ENCODE data around the gene SKAP1.
"Not testable (repeated sequence)": the region's sequence is repeated elsewhere in the genome, so short reads cannot be mapped to it uniquely, and the experiment has no call there.

The SKAP1 gene

DNA sequence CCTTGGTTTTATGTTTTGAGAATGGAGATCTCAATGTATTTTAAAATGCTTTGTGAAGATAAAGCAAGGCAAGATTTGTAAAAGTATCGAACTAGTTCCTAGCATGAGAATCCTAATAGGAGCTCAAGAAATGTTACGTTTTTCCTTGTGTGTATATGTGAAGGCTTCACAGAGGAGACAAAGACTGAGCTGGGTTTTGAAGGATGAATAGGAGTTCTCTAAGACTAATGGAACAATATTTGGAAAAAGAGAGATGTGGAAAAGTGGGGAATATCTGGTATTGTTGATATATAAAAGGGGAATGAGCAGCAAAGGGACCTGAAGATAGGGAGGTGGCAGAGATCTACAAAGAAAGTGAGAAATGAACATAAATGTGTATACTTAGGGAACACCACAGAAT, 195.1 kb downstream of the SKAP1 start:
- H3K4me1 Mint-ChIP-seq, result peaks cover 13% of the 10 kb centered on the region
- DNase-seq, result no peak
- no peak overlapping the region for H3K27ac Mint-ChIP-seq
- no peak overlapping the region for H3K4me3 Mint-ChIP-seq
- ATAC-seq, result no peak
- H3K27me3 Mint-ChIP-seq, result no peaks in the 10 kb centered on the region
- H3K9me3 Mint-ChIP-seq, result no peaks in the 10 kb centered on the region

DNA sequence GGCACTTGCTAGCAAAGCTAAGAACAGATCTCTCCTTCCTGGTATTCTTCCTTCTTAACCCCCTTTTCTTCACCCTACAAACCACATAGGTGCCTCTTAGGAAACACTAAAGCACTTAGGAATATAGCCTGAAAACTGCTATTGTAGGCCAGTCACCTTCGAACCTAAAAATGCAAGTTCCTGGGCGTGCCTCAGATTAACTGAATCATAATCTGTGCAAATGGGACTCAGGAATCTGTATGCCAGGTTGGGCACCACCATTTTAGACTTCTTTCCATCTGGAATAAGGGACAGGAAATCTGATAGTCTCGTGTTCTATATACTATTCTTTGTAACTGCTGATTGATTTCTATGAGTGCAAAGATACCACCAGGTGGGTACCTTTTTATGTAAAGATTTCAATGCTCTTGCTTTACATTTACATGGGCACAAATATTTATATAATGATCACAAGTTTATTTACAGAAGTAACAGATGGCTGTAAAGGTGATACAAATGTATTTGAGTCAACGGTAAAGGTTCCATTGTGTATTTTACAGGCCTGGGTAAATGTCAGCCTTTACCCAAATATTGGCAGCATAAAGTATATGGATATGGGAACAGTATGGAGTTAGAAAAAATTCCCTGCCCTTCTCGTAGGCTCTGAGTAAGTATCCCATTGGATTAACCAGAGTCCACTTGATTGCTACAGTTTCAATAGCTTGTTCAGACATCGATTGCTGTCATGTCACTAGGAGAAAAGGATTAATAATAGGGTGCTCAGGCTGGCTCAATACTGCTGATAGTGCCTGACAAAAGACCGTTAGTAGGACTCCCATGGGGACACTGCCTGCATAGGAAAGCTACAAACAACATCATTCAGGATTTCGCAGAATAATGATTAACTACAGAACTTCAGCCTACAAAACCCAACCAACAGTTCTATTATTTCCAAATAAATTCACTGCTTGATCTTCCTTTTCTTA, 197.7 kb downstream of the SKAP1 start:
- Mint-ChIP-seq H3K4me1 (peaks cover 1% of the 10 kb centered on the region), H3K4me3 (no peak overlapping the region), H3K9me3 (no peaks in the 10 kb centered on the region), H3K27me3 (no peaks in the 10 kb centered on the region), H3K27ac (no peak overlapping the region)
- DNase-seq (no peak), ATAC-seq (no peak)

DNA sequence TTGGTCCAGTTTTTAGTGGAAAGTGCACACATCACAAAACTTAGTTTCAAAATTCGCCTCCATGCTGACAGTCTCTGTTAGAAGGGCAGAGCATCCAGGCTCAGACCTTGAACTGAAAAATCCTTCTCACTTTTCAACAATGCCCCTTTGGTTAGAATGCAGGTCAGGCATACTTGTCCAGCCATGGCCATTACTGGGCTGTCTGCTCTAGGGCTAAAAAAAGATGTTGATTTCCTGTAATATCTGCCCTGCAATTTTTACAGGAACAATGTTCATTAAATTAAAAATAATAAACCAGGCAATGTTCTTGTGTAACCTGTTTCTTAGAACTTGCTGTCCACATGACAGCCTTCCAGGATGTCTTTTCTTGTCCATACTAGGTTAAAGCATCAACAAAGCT, 200.1 kb downstream of the SKAP1 start:
- ATAC-seq, result no peak
- H3K9me3 Mint-ChIP-seq, result no peaks in the 10 kb centered on the region

DNA sequence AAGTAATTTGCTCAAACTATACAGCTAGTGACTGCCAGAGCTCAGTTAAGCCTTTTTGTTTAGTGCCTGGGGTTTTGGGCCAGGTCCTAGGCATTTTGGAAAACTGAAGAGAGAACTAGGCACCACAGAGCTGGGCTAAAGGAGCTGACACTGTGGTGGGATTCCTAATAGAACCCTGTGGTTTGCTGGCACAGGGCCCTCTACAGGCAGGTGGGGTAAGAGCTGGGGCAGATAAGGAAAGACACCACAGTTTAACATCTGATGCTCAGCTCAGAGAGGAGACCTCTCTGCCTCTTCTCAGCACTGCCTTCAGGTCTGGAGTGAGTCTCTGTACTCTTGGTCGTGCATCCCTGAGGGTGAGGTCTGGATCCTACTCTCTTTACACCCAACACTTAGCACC, 201.3 kb downstream of the SKAP1 start:
- H3K27ac Mint-ChIP-seq, result no peak overlapping the region

More for the DNA sequence above, 200.1 kb downstream of the SKAP1 start:
- Mint-ChIP-seq H3K4me1 (peaks cover 14% of the 10 kb centered on the region), H3K27ac (no peak overlapping the region), H3K27me3 (no peaks in the 10 kb centered on the region), H3K4me3 (no peak overlapping the region)
- DNase-seq, result no peak

DNA sequence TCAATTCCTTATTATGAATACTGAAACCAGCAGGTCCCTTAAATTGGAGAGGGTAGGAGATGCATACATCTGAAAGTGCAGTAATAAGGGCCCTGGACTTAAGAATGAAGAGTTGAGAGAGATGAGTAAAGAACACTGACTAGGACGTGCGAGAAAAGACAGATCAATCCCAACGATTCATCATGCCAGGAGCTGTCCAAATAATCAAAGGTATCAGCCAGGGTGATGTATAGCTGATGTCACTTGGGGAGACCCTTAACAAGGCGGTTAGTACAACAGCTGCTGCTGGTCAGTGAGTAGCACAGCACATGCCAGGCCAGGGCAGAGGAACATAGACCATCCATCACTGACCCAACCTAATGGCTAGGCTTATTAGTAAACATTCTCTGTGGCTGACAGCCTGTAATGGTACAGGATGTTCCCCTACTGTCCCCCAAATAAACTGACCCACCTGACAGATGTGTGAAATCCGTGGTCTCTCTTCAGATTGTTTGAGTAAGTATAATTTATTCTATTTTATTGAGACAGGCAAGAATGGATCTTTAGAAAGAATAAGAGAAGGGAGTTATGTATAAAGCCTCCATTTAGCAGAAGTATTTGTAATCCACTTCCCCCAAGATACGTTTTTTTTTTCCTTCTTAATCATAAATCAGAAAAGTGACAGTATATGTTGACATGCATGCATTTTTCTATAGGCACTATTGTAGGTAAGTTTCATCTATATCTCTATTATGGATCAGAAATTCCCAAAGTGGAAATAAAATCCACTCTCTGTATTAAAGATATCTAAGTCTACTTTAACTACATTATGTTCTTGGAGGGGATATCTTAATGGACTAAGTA, 204.1 kb downstream of the SKAP1 start:
- no peak for DNase-seq
- no peak overlapping the region for H3K27ac Mint-ChIP-seq
- H3K4me3 Mint-ChIP-seq, result no peak overlapping the region
- peaks cover 30% of the 10 kb centered on the region for H3K4me1 Mint-ChIP-seq
- H3K9me3 Mint-ChIP-seq, result no peaks in the 10 kb centered on the region
- ATAC-seq, result no peak
- no peaks in the 10 kb centered on the region for H3K27me3 Mint-ChIP-seq

More for the DNA sequence above, 201.3 kb downstream of the SKAP1 start:
- Mint-ChIP-seq H3K4me3 (no peak overlapping the region), H3K4me1 (peaks cover 25% of the 10 kb centered on the region), H3K27me3 (no peaks in the 10 kb centered on the region), H3K9me3 (no peaks in the 10 kb centered on the region)
- no peak for DNase-seq
- ATAC-seq, result no peak

DNA sequence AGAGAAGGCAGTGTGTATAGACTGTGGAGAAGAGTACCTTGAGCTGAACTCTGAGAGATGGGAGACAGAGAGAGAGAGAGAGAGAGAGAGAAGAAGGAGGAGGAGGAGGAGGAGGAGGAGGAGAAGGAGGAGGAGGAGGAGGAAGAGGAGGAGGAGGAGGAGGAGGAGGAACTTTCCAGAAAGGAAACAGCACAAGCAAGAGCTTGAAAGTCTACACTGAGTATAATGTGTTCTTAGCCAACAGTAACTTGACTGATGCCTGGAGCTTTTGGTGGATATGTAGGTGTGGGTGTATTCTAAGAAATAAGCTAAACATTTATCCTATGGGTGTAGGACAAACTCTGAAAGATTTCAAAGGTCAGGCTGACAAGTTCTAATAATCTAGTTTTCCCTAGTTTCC, 206.1 kb downstream of the SKAP1 start:
- ATAC-seq (no peak), DNase-seq (no peak)
- Mint-ChIP-seq H3K4me1 (peaks cover 30% of the 10 kb centered on the region), H3K27ac (no peak overlapping the region), H3K9me3 (no peaks in the 10 kb centered on the region), H3K27me3 (no peaks in the 10 kb centered on the region), H3K4me3 (no peak overlapping the region)

DNA sequence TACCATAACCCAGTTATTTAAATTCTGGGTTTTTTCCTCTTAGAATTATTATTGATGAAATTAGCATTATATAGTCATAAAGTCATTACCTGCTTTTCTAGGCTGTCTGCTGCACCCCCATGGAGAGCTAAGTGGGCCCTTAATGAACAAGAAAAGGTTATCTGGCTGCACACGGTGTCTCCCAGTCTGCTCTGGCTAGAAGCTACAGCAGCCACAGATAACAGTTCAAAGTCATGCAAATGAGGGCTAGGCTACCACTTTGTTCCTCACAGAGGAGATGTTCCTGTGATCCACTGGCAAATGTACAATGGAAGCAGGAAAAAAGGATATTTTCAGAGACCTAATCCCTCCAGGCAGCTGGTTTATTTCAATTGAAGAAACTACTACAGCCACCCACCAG, 210.4 kb downstream of the SKAP1 start:
- Mint-ChIP-seq H3K9me3 (no peaks in the 10 kb centered on the region), H3K4me1 (peaks cover 12% of the 10 kb centered on the region), H3K27ac (no peak overlapping the region), H3K4me3 (no peak overlapping the region), H3K27me3 (no peaks in the 10 kb centered on the region)
- DNase-seq (no peak), ATAC-seq (no peak)

DNA sequence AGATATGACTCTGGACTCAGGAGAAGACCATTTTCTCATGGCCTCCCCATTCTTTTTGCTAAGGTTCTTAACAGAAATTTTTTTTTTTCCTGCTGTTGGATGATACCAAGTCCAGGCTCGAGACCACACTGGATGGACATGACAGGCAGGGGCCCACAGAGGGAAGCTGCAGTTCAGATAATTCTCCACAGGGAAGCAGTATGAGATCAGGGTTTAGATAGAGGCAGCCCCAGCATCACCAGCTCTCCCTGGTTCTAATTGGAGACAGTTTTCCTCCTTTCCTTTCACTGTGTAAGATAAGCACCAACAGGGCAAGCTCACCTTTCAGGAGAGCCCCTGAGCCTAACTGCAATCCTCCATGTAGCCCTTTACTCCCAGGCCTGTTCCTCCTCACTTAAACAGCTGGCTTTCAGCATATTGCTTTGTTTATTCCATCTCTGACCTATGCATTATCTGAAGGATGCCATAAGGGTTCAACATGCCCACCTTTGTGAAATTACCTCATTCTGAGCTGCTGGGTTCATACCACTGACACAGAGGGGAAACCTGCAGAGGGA, 214.4 kb downstream of the SKAP1 start:
- Mint-ChIP-seq H3K27me3 (no peaks in the 10 kb centered on the region), H3K9me3 (no peaks in the 10 kb centered on the region), H3K27ac (peak overlapping the region in 1 of 2 donors; percentile 0), H3K4me3 (no peak overlapping the region), H3K4me1 (no peaks in the 10 kb centered on the region)
- no peak for ATAC-seq
- DNase-seq, result no peak

DNA sequence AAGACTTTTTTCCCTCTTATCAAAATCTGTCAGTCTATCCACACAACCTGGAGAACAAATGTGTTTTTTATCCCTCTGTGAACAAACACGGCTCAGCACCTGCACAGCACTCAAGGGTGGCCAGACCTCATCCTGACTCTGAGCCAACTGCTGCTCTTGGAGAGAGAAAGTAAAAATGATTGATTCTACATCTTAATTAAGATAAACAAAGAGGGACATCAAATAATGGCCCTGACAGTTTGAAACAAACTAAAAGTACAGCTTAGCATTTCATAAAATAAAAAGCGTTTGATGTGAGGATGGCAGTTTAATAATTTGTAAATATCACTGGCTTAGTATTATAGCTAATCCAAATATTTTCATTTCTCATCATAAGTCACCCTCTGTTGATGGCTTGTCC, 216.2 kb downstream of the SKAP1 start:
- Mint-ChIP-seq H3K27me3 (no peaks in the 10 kb centered on the region), H3K9me3 (no peaks in the 10 kb centered on the region), H3K4me3 (no peak overlapping the region), H3K27ac (no peak overlapping the region), H3K4me1 (no peaks in the 10 kb centered on the region)
- ATAC-seq (no peak), DNase-seq (no peak)

DNA sequence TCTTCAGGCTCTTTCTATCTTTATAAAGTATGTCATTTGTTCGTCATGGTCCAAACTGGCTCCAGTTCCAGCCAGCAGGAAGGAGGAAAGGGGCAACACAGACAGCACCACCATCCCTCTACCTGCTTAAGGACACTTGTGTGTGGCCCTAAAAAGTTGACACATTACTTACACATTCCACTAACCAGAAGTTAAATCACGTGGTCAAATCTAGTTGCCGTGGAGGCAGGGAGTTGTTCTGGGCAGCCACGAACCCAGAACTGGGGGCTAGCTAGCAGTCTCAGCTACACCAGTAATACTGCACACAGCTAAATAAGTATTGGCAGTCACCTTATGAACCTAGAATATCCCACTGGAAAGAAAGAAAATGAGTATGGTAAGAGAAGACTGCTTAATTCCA, 218.2 kb downstream of the SKAP1 start:
- no peak overlapping the region for H3K4me3 Mint-ChIP-seq
- no peaks in the 10 kb centered on the region for H3K4me1 Mint-ChIP-seq
- no peak for DNase-seq
- H3K27ac Mint-ChIP-seq, result no peak overlapping the region
- H3K9me3 Mint-ChIP-seq, result no peaks in the 10 kb centered on the region
- no peak for ATAC-seq
- no peaks in the 10 kb centered on the region for H3K27me3 Mint-ChIP-seq

DNA sequence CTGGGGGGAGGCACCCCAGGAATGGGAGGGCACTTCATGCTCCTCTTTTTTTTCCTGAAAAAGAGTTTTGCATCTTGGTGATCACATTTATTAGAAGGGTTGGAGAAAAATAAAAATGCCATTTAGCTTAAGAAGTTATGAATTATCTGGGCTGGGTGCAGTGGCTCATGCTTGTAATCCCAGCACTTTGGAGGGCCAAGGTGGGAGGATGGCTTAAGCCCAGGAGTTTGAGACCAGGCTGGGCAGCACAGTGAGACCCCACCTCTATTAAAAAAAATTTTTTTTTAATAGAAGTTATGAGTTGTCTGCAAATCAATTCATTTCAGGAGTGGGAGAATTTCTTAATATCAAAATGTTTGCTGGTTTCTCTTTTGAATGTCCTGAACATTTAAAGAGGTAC, 219.0 kb downstream of the SKAP1 start:
- Mint-ChIP-seq H3K27me3 (no peaks in the 10 kb centered on the region), H3K27ac (no peak overlapping the region), H3K4me1 (no peaks in the 10 kb centered on the region), H3K4me3 (no peak overlapping the region), H3K9me3 (no peaks in the 10 kb centered on the region)
- ATAC-seq, result no peak
- DNase-seq, result no peak

DNA sequence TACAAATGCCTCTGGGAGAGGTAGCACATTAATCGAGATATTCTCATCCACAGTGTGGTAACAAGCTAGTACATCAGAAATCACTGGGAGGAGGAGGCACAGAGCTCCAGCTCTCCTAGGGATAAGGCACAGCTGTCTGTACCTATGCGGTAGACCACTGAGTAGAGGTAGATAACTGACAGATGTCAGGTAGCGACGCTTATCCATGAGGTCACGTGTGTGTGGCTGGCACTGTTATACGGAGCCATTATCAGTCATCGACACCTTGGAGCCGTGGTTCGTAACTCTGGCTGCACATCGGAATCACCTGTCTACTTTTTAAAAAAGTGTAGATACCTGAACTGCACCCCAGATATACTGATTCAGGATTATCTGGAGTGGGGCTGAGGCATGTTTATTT, 220.0 kb downstream of the SKAP1 start:
- Mint-ChIP-seq H3K4me1 (peaks cover 8% of the 10 kb centered on the region), H3K9me3 (no peaks in the 10 kb centered on the region), H3K27ac (no peak overlapping the region), H3K4me3 (no peak overlapping the region), H3K27me3 (no peaks in the 10 kb centered on the region)
- no peak for DNase-seq
- no peak for ATAC-seq

DNA sequence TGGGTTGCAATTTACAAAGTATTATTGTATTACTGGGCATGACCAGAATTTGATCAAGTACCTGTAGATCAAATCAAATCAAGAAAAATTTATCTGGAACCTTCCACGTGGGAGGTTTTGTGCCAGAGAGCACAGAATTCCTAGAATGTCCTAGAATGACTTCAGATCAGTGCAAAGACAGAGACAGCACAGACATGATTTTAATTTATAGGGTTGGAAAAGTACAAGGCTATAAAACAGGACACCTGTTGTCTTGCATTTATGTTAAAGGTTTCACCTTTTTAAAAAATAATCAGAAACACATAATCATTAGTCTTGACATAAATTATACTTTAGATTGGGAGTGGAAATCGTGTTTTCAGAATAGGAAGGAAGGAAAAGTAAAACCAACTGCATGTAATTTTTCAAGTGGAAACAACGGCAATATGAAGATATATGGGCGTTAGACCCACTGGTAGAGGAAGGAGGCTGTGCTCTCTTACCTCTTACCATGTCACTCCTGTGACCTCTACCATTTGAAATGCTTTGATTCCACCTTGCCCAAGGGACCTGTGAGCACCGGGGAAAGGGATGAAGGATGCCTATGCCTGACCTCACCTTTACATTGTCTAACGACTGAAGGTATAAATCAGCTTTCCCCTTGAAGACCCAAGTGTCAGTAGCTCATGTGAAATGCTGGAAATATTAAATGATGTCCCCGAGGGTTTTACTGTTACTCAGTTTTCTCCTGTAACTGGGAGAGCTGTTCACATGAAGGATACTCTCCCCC, 222.1 kb downstream of the SKAP1 start:
- H3K9me3 Mint-ChIP-seq, result no peaks in the 10 kb centered on the region
- peaks cover 10% of the 10 kb centered on the region for H3K4me1 Mint-ChIP-seq

DNA sequence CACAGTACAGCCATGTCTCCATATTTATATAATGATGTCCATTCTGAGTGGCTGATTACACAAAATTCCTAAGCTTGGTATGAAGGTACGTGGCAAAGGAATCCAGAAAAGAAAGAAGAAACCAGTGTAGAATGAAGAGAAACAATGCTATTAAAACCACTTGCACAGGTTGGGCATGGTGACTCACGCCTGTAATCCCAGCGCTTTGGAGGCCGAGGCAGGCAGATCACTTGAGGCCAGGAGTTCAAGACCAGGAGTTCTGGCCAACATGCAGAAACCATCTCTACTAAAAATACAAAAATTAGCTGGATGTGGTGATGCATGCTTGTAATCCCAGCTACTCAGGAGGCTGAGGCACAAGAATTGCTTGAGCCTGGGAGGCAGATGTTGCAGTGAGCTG, 223.0 kb downstream of the SKAP1 start:
- H3K4me1 Mint-ChIP-seq, DNase-seq, H3K4me3 Mint-ChIP-seq, H3K27ac Mint-ChIP-seq, H3K27me3 Mint-ChIP-seq, H3K9me3 Mint-ChIP-seq, ATAC-seq: not testable (repeated sequence)

More for the DNA sequence above, 222.1 kb downstream of the SKAP1 start:
- Mint-ChIP-seq H3K27me3 (no peaks in the 10 kb centered on the region), H3K4me3 (no peak overlapping the region), H3K27ac (no peak overlapping the region)
- no peak for ATAC-seq
- DNase-seq, result no peak

DNA sequence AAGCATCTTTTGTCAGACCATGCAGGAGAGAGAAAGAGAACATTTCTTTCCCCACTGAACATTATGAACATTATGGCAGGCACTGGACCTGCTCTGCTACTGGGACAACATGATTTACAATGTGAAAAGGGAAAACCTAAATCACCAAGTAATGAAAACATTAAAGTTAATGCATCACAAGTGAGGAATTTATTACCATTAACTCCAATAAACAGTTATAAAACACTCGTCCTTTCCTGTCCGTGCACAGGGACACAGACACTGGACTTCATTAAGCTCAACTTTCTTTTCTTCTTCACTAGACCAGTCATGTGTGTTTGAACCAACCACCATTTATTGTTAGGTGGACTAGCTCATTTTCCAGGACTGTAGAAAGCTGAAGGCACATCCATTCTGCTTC, 227.1 kb downstream of the SKAP1 start:
- ATAC-seq (no peak), DNase-seq (no peak)
- Mint-ChIP-seq H3K27me3 (no peaks in the 10 kb centered on the region), H3K4me3 (no peak overlapping the region), H3K4me1 (peaks cover 20% of the 10 kb centered on the region), H3K27ac (peak overlapping the region in 1 of 2 donors; percentile 61), H3K9me3 (no peaks in the 10 kb centered on the region)
